ENCODE measurements around the gene SPACA4.

The SPACA4 gene

DNA sequence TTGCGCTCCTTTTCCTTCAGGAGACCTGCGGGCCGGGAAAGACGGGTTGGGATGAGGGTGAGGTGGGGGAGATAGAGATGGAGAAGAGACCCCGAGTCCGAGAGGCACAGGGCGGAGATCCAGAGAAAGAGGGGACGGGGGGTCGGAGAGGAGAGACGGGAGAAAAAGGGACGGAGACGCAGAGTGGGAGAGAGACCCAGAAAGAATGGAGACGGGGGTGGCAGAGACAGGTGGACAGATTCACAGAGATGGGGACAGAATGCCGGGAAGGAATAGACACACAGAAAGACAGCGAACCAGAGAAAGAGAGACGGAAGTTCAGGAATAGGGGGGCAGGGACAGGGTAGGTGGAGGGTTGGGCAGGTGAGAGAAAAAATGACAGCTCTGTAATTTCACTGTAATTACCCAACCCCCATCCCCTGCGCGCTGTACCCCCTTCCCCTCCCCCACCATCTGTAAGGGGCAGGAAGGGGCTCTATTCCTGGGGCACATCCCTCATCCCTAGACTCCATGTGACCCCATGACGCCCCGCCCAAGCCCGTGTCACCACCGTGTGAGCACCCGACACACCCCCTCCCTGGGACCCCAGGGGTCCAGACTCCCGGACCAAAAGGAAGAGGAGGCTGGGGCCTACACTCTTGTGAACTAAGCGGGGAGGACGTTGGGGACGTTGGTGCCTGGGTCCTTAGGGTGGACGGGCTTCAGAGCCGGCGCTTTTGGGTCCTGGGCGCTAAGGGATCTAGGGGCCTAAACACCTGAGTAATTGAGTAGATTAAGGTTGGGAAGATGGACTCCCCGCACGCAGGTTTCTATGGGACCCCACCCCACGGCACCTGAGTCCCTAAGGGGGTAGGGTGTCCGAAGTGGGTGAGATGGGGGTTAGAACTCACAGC lies 29.7 kb downstream of the SPACA4 start:
- no peak for DNase-seq

DNA sequence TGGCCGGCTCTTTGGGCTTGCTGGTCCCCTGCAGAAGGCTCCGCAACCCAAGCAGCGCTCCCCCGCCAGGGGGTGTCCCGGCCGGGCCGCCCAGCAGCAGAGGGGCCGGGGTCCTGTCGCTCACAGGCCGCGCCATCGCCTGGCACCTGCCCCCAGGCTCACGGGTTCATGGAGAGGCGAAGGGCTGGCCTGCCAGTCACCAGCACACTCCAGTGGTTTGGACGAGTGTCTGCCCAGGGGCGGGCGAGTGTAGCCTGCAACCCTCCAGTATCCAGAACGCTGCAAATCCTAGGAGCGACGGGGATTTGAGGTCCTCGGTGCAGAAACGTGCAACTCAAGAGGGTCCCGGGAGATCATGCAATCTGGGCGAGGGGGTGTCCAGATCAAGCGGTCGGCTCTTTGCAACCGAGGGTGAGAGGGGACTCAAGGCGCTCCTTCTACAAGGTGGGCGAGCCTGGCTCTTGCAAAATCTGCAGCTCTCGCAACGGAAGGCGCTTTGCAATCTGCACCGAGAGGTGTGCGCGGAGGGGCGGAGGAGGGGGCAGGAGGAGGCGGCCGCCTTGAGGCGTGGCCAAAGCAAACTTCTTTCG lies 30.4 kb downstream of the SPACA4 start, which contains the start of gene DBP:
DBP (minus strand) TSS at position 521 of the 590 bp plus-strand sequence; CDS start at position 136, 385 bp downstream.
- no peak for DNase-seq

DNA sequence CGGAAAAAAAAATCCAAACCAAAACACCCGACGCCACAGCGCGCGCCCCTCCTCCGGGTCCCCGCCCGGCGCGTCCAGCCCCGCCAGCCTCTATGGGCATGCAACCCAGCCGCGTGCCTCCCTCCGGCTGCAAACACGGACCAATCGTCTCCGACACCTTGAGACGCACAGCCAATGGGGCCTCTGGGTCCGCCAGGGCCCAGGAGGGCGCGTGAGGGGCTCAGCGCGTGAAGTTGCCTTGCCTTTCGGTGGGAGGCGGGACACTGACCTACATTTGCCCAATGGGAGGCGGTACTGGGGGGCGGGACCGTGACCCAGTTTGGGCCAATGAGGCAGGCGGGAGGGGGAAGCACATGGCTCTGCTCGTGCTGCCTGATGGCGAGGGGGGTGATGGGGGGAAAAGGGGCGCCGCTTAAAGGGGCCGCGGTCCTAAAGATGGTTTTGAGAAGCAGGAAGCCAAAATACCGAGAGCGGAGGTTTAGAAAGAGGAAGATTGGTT lies 31.0 kb downstream of the SPACA4 start:
- DNase-seq: peak; percentile 99

- DNase-seq: peak; percentile 69
These were observed 31.6 kb downstream of the SPACA4 start for GRCh38 chr19:48637948-48638830.

DNA sequence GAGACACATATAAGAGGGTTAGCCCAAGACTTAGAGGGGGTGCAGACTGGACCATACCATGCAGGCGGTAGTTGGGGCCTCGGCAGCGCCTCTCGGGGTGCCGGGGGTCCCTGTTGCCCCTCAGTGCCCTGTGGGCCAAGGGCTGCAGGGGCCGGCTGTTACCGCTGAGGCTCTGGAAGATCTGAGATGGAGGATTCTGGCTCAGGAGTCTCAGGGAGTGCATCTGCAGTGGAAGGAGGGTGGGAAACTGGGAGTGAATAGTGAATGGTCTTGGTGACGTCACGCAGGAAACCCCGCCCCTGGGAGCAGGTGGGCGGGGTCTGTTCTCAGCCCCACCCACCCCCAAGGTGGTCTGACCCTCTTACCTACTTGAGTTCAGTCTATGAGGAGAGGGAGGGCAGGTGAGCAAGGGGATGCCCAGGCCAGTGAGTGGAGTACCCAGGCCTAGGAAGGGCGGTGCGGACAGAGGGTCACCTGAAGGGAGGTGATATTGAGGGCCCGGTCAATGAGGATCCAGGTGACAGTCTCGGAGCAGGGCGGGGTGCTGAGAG lies 32.4 kb downstream of the SPACA4 start:
- no peak for DNase-seq

GRCh38 chr19:48639483-48640375 lies 33.2 kb downstream of the SPACA4 start:
- DNase-seq: no peak

DNA sequence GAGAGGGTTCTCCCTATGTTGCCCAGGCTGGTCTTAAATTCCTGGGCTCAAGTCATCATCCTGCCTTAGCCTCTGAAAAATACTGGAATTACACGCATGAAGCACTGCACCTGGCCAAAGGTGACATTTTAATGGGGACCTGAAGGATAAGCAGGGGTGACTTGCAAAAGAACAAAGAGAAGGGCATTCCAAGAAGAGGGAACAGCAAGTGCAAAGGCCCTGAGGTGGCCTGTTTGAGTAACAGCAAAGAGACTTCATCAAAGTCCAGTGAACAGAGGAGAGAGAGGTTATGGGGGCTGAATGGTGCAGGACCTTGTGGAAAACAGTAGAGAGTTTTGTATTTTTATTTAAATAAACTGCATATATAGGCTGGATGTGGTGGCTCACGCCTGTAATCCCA lies 35.3 kb downstream of the SPACA4 start:
- DNase-seq: no peak

GRCh38 chr19:48642862-48643261 lies 36.3 kb downstream of the SPACA4 start:
- DNase-seq: no peak

DNA sequence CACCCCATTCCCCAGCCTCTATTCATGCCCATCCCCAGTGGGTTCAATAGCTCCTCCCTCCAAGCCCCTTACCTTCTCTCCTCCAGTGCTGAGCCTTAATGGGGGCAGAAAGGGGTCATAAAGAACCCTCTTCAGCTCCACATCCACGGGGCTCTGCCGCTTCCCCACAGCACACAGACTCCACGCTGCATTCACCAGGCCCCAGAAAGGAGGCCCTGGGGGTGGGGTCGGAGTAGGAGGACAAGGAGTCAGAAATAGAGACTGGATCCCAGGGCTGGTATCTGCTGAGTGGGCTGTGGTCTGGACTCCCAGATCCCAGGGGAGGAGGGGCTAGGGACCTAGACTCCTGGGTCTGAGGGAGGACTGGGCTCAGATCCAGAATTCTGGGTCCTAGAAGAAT lies 37.8 kb downstream of the SPACA4 start:
- no peak for DNase-seq

- DNase-seq: peak; percentile 62
These were observed 38.5 kb downstream of the SPACA4 start for GRCh38 chr19:48644839-48645619.

GRCh38 chr19:48645620-48646000 lies 39.1 kb downstream of the SPACA4 start:
- DNase-seq: no peak

DNA sequence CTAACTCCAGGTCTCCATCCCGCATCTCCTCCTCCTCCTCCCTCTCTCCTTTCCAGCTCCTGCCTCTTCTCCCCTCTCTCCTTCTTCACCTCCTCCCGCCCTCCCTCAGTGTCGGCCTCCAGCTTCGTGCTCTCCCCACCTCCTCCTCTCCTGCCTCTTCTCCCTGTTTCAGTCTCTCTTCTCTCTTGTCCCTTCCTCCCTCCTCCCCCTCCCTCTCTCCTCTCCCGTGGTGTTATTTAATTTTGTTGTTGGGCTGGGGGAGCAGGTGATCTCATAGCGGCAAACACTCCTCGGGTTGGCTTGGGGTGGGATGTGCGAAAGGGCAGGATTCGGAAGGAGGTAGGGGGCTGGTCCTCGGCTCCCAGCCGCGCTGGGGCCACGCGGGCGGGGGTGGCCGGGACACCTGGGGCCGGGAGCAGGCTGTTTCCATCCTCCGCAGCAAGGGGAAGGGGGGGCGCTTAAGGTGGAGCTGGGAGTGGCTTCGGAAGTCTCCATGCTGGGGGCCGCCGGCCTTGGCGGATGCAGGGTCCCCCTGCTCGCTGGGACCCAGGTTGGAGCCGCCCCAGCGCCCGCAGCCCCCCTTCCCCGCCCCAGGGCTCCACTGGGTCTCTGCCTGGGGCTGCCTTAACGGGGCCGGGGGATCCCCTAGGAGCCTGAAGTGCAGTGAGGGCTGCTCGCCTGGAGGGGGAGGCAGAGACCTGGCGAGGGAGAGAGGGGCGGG lies 39.6 kb downstream of the SPACA4 start, which contains the start of gene CA11:
CA11 (minus strand) TSS at position 187 of the 721 bp plus-strand sequence. CDS start 555 bp downstream, outside the sequence.
- peak; percentile 87 for DNase-seq

DNA sequence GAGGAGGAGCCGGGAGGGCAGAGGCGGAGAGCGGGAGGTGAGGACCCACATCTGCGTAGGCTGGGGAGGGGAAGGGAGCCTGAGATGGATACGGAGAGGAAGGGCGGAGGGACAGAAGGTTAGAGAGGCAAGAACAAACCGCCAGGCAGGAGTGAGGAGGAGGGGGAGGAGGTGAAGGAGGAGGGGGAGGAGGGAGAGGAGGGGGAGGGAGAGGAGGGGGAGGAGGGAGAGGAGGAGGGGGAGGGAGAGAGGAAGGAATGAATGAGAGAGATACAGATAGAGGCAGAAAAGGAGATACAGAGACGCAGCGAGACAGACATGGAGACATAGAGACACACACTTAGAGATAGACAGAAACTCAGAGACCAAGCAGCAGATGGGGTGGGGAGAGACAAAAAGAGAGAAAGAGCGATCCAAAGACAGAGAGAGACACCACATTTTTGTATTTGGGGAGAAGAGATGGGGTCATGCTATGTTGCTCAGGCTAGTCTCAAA lies 40.2 kb downstream of the SPACA4 start:
- no peak for DNase-seq

DNA sequence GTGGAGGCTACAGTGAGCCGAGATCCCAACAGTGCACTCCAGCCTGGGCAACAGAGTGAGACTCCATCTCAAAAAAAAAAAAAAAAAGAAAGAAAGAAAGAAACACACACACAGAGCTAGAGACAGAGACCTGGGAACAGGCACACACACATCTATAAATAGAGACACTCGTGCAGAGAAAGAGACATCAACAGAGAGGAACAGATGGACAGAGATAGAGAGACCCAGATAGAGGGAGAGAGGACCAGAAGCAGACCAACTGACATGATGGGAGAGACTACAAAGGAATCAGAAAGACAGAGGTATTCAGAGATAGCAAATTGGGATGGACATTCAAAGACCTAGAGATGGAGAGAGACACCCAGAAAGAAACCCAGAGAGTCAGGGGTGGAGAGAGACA lies 41.6 kb downstream of the SPACA4 start:
- no peak for DNase-seq

- DNase-seq: no peak
These were observed 44.6 kb downstream of the SPACA4 start for GRCh38 chr19:48650974-48651682.

DNA sequence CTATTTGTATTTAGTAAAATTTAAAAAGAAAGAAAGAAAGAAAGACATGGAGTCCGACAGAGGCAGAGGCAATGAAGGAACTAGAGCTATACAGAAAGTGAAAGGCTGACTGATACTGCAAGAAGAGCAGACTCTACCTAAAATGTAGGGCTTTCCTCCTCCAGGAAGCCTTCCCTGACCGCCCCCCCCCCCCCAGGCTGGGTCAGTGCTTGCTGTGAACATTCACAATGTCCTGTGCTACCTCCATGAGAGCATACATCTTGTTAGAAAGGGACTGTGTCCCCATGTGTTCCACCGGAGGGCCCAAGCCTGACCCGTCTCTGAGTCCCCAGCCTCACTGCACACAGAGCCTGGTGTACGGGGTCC lies 45.1 kb downstream of the SPACA4 start:
- no peak for DNase-seq

DNA sequence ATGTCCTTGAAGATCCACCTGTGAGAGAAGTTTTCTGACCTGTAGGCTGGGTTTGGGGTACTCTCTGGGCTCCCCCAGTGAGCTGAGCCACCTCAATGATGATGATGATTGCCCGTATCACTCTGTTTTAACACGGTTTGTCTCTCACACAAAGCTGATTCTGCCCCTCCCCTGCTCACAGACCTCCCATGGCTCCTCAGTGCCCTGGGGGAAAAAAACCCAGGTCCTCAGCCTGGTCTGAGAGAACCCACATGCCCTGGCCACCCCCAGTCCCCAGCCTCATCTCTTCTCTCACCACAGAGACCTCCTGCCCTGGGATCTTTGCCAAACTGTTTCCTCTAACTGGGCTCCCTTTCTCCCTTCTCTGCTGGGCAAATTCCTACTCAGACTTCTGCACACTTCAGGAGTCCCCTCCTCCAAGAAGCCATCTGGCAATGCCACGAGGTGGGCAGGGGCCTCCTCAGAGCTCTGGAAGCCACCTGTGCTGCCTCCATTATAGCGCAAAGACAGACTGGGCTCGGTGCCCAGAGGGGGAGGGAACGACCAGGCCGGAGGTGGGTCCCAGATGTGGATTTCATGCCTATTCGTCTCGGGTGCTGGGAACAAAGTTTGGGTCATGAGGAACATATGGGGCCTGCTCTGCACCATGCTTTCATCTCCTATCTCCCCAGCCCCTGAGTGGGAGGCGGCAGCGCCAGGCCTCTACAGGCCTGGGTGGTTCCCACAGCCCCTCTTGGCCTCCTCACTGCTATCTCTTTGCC lies 47.9 kb downstream of the SPACA4 start:
- DNase-seq: no peak

DNA sequence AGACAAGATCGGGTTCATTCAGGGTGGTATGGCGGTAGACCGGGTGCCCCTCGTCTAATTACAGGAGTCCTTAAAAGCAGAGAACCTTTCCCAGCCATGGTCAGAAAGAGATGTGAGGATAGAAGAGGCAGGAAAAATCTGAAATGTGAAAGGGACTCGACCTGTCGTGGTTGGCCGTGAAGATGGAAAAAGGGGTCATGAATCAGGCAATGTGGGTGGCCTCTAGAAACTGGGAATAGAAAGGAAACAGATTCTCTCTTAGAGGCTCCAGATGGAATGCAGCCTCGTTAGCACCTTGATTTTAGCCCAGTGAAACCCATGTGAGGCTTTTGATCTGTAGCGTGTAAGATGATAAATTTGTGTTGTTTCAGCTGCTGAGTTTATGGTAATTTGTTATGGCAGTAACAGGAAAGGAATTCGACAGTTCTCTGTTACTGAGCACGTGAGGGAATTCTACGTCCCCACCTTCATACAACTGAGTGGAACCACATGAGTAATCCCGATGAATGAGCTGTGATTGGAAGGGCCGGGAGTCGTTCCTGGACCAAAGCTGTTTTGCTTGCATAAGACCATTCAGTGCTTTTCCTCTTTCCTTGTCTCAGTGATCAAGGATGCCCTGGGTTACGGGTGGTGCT lies 50.4 kb downstream of the SPACA4 start:
- DNase-seq: no peak

Measured in activated T-cell treated with anti-CD3 and anti-CD28 coated beads for 4 hours (primary cell).